KMS-11 (cell line): ENCODE measurements around the gene TXNDC8.

Experiments
- H2AFZ ChIP-seq: fragments of 200-600 bp; sonication (generic); 2 replicates; pipeline ENCODE4 v1.6.1; 2016; ENCODE audit warnings: antibody characterized with exemption, mixed run types, low read depth
- H3K27ac ChIP-seq: fragments of 200-600 bp; sonication (generic); 2 replicates; pipeline ENCODE4 v1.6.1; 2016; ENCODE audit warnings: mild to moderate bottlenecking, mixed run types
- H3K27me3 ChIP-seq: fragments of 200-600 bp; sonication (generic); 2 replicates; pipeline ENCODE4 v1.6.1; 2017; ENCODE audit warnings: mild to moderate bottlenecking, low read depth, mixed run types, moderate library complexity; ENCODE audit not compliant: insufficient read depth
- H3K36me3 ChIP-seq: fragments of 200-600 bp; sonication (generic); 2 replicates; pipeline ENCODE4 v1.6.1; 2017; ENCODE audit warnings: mild to moderate bottlenecking, mixed run types; ENCODE audit not compliant: insufficient read depth
- H3K4me1 ChIP-seq: fragments of 200-600 bp; sonication (generic); 2 replicates; pipeline ENCODE4 v1.6.1; 2016; ENCODE audit warnings: mild to moderate bottlenecking, low read depth, mixed run types; ENCODE audit not compliant: poor library complexity, severe bottlenecking
- H3K4me2 ChIP-seq: fragments of 200-600 bp; sonication (generic); 2 replicates; pipeline ENCODE4 v1.7.0; 2016; ENCODE audit warnings: mild to moderate bottlenecking, mixed run types
- H3K4me3 ChIP-seq: fragments of 200-600 bp; sonication (generic); IDR thresholded peaks from 2 replicates; pipeline ENCODE4 v1.6.1; 2017; ENCODE audit warnings: low read depth, low read length, mixed read lengths; ENCODE audit not compliant: insufficient read depth
- H3K79me2 ChIP-seq: fragments of 200-600 bp; sonication (generic); 2 replicates; pipeline ENCODE4 v1.6.1; 2016; ENCODE audit warnings: low read depth, mixed run types; ENCODE audit not compliant: insufficient read depth
- H3K9ac ChIP-seq: fragments of 200-600 bp; sonication (generic); 2 replicates; pipeline ENCODE4 v1.6.1; 2016; ENCODE audit warnings: mild to moderate bottlenecking, mixed run types
- H4K20me1 ChIP-seq: fragments of 200-600 bp; sonication (generic); 2 replicates; pipeline ENCODE4 v1.6.1; 2016; ENCODE audit warnings: mild to moderate bottlenecking, mixed run types; ENCODE audit not compliant: insufficient read depth
- CTCF ChIP-seq: fragments of 200-600 bp; sonication (generic); conservative IDR thresholded peaks from 2 replicates; pipeline ENCODE4 v1.6.1; 2017; ENCODE audit warnings: low read depth, mild to moderate bottlenecking, antibody characterized with exemption, low read length, moderate library complexity, mixed read lengths

The TXNDC8 gene

GRCh38 chr9:110329639-110330230 lies 7.9 kb downstream of the TXNDC8 start:
- Histone ChIP-seq H3K27ac (no peak overlapping the region), H3K9ac (no peak overlapping the region), H3K4me1 (no peaks in the 10 kb centered on the region), H3K79me2 (no peaks in the 10 kb centered on the region), H4K20me1 (no peaks in the 10 kb centered on the region), H2AFZ (no peak overlapping the region), H3K4me2 (no peak overlapping the region), H3K4me3 (no peak overlapping the region), H3K36me3 (no peaks in the 10 kb centered on the region), H3K27me3 (no peaks in the 10 kb centered on the region)
- TF ChIP-seq CTCF: no peak

- Histone ChIP-seq H3K9ac (no peak overlapping the region), H3K79me2 (no peaks in the 10 kb centered on the region), H3K27ac (no peak overlapping the region), H2AFZ (no peak overlapping the region), H3K4me1 (no peaks in the 10 kb centered on the region), H3K36me3 (no peaks in the 10 kb centered on the region), H3K4me2 (no peak overlapping the region), H3K4me3 (no peak overlapping the region), H3K27me3 (no peaks in the 10 kb centered on the region), H4K20me1 (no peaks in the 10 kb centered on the region)
- no peak for TF ChIP-seq CTCF
These were observed 8.9 kb downstream of the TXNDC8 start for GRCh38 chr9:110328763-110329162.

GRCh38 chr9:110327716-110328115 lies 9.9 kb downstream of the TXNDC8 start:
- H3K9ac ChIP-seq: no peak overlapping the region
- H3K36me3 ChIP-seq: no peaks in the 10 kb centered on the region
- H3K27ac ChIP-seq: no peak overlapping the region
- no peaks in the 10 kb centered on the region for H3K27me3 ChIP-seq
- no peaks in the 10 kb centered on the region for H3K79me2 ChIP-seq
- no peaks in the 10 kb centered on the region for H3K4me1 ChIP-seq
- H4K20me1 ChIP-seq: no peaks in the 10 kb centered on the region
- no peak overlapping the region for H3K4me2 ChIP-seq
- TF ChIP-seq CTCF: no peak
- no peak overlapping the region for H3K4me3 ChIP-seq
- H2AFZ ChIP-seq: no peak overlapping the region

- Histone ChIP-seq H3K9ac (no peak overlapping the region), H3K79me2 (no peaks in the 10 kb centered on the region), H3K36me3 (no peaks in the 10 kb centered on the region), H4K20me1 (no peaks in the 10 kb centered on the region), H3K4me1 (no peaks in the 10 kb centered on the region), H3K27me3 (no peaks in the 10 kb centered on the region), H3K27ac (no peak overlapping the region), H3K4me2 (no peak overlapping the region), H2AFZ (no peak overlapping the region), H3K4me3 (no peak overlapping the region)
- no peak for TF ChIP-seq CTCF
These were observed 13.8 kb downstream of the TXNDC8 start for GRCh38 chr9:110323818-110324217.
